C1 segment of cervical spinal cord (tissue), 14 donors: ENCODE results near the gene COX17.

Source experiments
- DNase-seq, 14 donors: peaks; one replicate each; lab custom pipeline; 2025; lab: John Stamatoyannopoulos, UW

COX17 gene

DNA sequence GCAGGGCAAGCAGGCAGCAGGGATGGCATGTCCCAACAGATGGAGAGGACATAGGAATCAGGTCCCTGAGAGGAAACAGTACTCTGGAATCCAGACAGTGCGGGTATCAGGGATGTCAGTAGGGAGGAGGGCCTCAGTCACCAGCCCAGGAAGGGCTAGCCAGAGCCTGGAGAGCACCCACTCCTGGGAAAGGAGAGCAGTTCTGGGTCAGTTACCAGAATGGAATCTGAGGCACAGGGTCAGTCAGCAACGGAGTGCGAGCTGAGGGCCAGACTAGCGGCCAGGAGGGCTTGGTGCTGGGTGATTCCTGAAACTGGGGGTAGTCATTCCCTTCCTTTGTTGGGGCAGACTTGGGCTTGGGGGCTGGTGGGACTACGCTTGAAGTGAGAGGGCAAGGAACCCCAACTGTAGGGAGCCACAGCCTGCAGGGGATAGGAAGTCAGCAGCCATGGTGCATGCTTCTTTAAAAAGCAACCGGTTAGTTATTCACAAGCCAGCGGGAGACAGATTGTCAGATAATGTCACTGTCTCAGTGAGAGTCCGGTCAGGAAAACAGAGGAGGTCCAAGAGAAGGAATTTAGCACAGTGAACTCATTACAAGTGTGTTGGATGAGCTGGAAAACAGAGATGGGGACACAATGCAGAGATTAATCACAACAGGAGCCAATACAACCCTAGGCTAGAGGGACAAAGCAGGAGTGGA is 51.6 kb downstream of the COX17 start:
- no peak for DNase-seq

DNA sequence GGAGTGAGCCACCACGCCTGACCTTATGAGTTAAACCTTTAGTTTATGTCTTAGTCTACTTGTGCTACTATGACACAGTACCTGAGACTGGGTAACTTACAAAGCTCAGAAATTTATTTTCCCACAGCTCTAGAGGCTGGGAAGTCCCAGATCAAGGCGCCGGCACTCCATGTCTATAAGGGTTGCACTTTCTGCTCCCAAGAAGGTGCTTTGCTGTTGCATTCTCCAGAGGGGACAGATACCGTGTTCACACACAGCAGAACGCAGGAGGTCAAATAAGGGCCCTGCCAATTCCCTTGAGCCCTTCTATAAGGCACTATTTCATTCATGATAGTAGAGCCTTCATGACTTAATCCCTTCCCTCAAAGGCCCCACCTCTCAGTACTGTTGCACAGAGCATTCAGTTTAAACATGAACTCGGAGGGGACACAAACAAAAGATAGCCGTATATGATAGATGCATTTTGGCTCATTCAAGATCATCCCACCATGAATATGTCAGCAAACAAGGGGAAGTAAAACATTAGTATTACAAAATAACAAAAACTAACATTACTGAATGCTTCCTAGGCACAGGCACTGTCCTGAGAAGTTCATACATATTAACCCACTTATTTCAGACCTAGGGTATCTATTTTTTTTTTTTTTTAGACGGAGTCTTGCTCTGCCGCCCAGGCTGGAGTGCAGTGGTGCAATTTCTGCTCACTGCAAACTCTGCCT is 53.0 kb downstream of the COX17 start:
- no peak for DNase-seq

DNA sequence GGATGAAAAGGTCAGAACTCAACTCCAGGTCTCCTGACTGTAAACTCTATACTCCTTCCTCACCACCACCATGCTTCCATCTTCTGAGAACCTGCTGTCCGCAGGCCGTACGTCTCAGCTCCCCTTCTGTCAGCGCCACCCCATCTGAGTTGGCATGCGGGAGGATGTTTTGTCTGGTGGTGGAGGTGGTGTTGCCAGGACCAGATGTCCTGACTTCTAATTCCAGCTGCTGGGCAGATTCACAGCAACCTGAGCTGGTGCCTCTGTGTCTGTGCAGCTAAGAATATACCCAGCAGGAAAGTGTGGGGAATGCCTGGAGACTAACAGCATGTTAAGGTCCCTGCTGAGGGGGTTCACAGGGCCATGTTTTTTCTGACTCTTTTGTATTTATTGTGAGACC is 56.3 kb downstream of the COX17 start:
- DNase-seq, result no peak
